Superior temporal gyrus (tissue), 1 donor: Measurements from ENCODE around the gene SPRR1B.
"Not testable (repeated sequence)": the region's sequence is repeated elsewhere in the genome, so short reads cannot be mapped to it uniquely, and the experiment has no call there.

ENCODE experiments used
- DNase-seq: peaks from one replicate; pipeline ENCODE4 v3.0.0-alpha.2; 2016; ENCODE audit errors: extremely low spot score

Gene SPRR1B

GRCh38 chr1:153040950-153041631, 10.1 kb downstream of the SPRR1B start, which contains the start of gene SPRR2D:
Gene SPRR2D, minus strand, starts transcription at chr1:153041120. Its CDS starts 774 bp downstream, at chr1:153040346.
- no peak for DNase-seq

- DNase-seq, result no peak
Observed at GRCh38 chr1:153049211-153049610, 18.2 kb downstream of the SPRR1B start.

- not testable (repeated sequence) for DNase-seq
Observed at GRCh38 chr1:153056111-153056510, 25.1 kb downstream of the SPRR1B start.

- DNase-seq, result no peak
Observed at GRCh38 chr1:153057375-153057774, 26.4 kb downstream of the SPRR1B start, which contains the start of gene SPRR2A. Gene SPRR2A, minus strand, starts transcription at chr1:153057512. Its CDS starts 777 bp downstream, at chr1:153056735.

- DNase-seq, result no peak
Observed at GRCh38 chr1:153058154-153058553, 27.2 kb downstream of the SPRR1B start.

- no peak for DNase-seq
Observed at GRCh38 chr1:153058826-153059784, 28.1 kb downstream of the SPRR1B start.

GRCh38 chr1:153070243-153070642, 39.2 kb downstream of the SPRR1B start:
- DNase-seq, result no peak

- DNase-seq, result no peak
Observed at GRCh38 chr1:153071511-153071910, 40.5 kb downstream of the SPRR1B start, which contains the start of gene SPRR2B. Gene SPRR2B, minus strand, starts transcription at chr1:153071611. Its CDS starts 772 bp downstream, at chr1:153070839.

- DNase-seq, result no peak
Observed at GRCh38 chr1:153072806-153073726, 42.1 kb downstream of the SPRR1B start.

- DNase-seq, result no peak
Observed at GRCh38 chr1:153081736-153082135, 50.7 kb downstream of the SPRR1B start.
